ENCODE results near the gene TXNDC12.

GRCh38 chr1:52034050-52034384 is 21.0 kb downstream of the TXNDC12 start:
- TF ChIP-seq, protein P1, sequence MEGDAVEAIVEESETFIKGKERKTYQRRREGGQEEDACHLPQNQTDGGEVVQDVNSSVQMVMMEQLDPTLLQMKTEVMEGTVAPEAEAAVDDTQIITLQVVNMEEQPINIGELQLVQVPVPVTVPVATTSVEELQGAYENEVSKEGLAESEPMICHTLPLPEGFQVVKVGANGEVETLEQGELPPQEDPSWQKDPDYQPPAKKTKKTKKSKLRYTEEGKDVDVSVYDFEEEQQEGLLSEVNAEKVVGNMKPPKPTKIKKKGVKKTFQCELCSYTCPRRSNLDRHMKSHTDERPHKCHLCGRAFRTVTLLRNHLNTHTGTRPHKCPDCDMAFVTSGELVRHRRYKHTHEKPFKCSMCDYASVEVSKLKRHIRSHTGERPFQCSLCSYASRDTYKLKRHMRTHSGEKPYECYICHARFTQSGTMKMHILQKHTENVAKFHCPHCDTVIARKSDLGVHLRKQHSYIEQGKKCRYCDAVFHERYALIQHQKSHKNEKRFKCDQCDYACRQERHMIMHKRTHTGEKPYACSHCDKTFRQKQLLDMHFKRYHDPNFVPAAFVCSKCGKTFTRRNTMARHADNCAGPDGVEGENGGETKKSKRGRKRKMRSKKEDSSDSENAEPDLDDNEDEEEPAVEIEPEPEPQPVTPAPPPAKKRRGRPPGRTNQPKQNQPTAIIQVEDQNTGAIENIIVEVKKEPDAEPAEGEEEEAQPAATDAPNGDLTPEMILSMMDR (IDR thresholded peaks at IDR 0.05): no peak
- no peak for TF ChIP-seq POLR2AphosphoS5 (IDR thresholded peaks at IDR 0.05)
- no peak for TF ChIP-seq POLR2A (IDR thresholded peaks at IDR 0.05)
- no peak for TF ChIP-seq EP300 (IDR thresholded peaks at IDR 0.05)

Data from gastroesophageal sphincter (tissue), 3 donors.